Measurements from ENCODE around the gene CPAMD8.

DNA sequence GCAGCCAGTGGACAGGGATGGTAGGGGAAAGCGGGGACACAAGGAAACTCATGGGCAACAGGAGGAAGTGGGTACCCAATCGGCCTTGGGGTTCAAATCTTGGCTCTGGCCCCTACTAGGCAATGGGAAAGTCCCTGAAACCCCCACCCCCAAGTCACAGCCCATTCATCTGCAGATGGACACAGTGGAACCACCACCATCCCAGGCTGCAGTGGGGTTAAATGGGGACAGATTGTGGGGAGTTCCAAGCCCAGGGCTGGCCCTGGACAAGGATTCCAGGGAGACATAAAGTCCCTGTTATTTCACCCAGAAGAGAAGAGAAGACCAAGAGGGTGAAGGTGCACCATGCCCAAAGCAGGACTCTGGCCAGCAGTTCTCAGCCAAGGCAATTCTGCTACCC, 48.5 kb downstream of the CPAMD8 start:
- TF ChIP-seq GATA3 (IDR thresholded peaks at IDR 0.05; ENCODE audit: low read depth, low read length) = no peak
- TF ChIP-seq GATA2 (IDR thresholded peaks at IDR 0.05; ENCODE audit: low read depth, low read length) = no peak
